Activated naive CD4-positive, alpha-beta T cell treated with Interleukin-2 at 50 U/mL for 16 hours (primary cell): ENCODE results near the gene EBPL.

ENCODE experiments used
- DNase-seq: peaks from one replicate; pipeline ENCODE4 v3.0.0-alpha.2; 2020

The EBPL gene

GRCh38 chr13:49670828-49671227 is 20.5 kb downstream of the EBPL start:
- DNase-seq: no peak

DNA sequence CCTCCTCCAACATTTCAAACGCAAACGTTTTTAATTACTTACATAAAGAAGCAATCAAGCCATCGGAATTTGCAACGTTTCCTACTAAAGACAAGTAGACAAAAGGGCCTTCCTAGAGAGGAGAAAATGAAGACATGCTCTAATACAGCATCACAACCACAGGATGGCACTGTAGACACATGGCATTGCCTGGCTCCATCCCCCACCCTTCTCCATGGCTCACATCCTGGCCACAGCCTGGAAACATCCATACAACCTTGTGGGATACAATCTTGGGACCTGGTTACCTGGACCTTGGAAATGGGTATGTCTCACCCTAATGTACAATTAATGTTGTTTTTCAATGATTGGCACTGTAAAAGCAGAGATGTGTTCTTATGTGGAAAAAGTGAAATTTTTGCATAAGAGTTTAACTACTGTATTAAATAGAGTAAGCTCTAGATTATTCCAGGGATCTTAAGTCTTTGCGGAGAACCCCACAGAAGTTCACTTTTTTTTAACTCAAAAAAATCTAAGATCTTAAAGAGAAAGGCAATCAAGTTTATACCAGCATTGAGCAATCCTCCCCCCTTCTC is 21.5 kb downstream of the EBPL start:
- peak; percentile 16 for DNase-seq

DNA sequence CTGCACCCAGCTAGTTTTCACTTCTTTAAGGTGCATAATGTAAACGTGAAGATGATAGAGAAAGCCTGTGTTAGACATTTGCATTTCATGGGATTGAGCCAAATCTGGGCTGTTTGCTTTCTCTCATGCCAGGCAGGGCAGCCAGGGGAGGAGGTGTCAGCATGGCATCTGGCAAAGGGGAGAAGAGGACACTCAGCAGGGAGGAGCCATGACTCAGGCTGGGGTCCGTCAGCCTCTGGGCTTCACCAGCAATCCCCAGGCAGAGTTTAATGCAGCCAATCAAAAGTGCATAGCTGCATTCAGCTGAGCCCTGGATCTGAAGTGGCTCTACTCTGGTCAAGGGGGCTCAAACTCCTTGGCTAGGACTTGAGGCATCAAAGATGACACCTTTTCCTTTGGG is 23.5 kb downstream of the EBPL start:
- no peak for DNase-seq

DNA sequence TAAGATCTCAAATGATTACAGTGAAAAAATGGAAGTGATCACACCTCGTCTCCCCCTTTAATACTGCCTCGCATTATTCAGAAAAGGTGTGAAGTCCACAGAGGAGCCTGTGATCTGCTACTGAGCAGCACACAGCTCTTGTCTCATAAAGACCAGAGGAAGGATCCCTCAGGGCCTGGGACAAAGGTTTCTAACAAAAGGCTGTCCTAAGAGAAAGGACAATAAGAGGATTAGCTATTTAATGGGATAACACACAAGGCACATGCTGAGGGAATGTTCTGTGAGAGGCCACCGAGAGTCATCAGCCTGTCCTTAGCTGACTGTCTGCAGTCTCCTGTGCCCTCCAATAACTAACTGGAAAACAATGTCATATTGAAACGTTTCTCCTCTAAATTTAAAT is 26.7 kb downstream of the EBPL start:
- DNase-seq: no peak

DNA sequence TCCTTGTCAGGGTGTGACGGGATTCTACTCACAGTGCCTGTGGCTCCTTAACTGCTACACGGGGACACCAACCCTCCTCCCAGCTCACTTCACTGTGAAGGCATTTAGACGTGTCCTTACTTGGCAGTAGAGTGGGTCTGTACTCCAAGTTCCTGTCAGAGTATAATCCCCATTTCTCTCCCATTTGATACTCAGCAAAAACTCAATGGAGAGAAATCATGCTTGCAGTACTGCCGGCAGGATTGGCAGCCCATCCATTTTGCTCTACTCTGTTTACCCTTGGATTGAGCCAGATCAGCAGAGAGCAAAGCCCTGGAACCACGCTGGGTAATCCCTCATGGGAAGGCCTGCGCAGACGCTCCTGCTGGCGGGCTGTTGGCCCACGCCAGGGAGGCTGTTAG is 34.0 kb downstream of the EBPL start:
- DNase-seq: no peak

DNA sequence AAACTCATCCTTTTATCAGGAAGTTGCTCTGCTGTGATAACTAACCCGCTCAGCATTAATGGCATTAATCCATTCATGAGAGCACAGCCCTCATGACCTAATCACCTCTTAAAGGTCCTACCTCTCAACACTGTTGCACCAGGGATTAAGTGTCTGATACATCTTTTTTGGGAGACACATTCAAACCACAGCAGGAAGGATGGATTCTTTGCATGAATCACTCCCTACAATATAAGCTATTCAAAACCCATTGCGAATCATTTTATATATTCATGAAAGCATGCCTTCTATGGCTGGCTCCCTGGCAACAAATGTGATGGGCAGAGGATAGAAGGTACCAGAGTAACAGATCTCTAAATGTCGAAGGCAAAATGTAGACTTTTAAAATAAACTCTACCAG is 35.4 kb downstream of the EBPL start:
- DNase-seq: no peak

DNA sequence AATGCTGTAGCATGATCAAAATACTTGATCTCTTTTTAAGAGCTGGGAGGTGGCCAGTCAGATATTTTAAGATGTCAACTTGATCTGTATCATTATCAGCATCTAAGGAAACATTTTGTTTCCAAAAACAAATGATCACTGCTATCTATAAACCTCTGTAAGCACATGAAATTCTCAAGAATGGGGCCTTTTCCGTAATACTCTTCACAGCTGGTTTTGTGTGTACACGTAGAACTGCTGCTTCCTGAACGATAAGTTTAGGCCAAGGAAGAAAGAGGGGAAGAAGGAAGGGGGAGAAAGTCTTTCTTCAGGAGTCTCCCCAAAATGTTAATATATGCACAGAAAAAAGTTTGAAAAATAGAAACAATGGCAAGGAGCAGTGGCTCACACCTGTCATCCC is 37.3 kb downstream of the EBPL start:
- no peak for DNase-seq

DNA sequence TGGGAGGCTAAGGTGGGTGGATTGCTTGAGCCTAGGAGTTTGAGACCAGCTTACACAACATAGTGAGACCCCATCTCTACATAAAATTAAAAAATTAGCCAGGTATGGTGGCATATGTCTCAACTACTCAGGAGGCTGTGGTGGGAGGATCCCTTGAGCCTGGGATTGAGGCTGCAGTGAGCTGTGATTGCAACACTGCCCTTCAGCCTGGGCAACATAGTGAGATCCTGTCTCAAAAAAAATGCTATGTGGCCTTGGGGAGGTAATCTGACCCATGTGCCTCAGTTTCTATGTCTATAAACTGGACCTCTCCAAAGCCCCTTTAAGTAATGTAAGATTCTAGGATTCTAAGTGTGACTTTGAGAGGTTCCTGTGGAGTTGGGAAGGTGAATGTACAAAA is 37.8 kb downstream of the EBPL start:
- DNase-seq: no peak

GRCh38 chr13:49652355-49653305 is 38.7 kb downstream of the EBPL start:
- DNase-seq: peak; percentile 6

DNA sequence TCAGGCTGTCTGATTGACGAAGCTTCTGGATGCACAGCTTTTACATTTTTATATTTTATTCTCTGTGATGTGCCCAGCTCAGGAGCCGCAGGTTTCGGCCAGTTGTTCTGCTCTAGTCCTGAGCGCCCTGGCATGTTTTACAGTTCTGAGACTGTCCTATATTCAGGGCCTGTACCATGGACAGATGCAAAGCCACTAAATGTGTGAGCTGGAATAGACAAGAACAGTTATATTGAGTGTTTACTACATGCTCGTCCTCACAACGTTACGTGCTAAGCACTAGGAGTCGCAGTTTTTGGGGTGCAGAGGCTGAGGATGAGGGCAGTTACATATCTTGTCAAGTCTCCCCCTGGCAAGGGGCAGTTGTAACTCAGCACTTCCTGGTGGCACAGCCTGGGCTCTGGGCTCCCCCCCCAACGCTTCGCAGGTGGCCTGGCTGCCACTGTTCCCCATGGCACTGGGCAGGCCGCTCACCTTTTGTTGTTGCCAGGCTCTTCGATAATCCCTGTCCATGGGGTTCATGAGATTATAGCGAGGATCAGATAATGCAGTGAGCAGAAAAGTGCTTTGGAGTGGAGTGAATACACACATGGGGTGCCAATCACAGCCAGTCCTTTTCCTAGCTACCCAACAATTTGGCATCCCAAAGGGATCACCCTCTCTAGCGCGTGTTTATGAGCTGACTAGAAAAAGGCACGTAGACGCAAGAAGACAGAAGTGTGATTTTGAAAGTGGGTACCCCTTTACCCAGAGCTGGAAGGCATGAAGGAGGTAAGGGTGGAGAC is 39.5 kb downstream of the EBPL start:
- DNase-seq: no peak

GRCh38 chr13:49649963-49650312 is 41.3 kb downstream of the EBPL start:
- DNase-seq: no peak

DNA sequence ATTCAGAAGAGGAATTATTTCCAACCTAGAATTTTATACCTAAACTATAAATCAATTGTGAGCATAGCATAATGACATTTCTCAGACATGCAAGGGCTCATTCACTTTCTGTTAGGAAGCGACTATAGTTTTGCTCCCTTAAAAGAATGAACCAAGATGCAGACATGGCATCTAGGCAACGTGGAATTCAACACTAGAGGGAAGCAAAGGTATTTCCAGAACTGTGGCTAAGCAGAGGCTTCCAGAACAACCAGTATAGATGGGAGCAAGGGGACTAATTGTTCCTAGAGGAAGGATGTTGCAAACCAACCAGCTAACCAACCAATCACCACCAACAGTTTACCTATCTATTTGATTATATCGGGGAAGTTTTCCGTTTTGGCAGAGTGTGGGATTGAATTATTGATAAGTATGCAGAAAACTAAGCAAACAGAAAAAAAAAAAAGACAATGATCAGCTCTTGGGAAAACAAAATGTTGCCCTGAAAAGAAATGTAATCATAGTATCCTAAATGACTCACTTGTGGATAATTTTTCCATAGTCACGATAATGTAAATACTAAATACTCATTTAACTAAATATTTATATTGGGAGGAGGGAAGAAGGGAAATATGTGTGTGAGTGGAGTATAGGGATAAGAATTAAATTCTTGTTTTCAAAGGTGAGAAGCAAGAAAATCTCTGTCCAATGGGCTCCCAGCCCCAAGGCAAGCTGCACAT is 41.9 kb downstream of the EBPL start:
- DNase-seq: no peak

- no peak for DNase-seq
These were observed 44.6 kb downstream of the EBPL start for GRCh38 chr13:49646688-49647087.

DNA sequence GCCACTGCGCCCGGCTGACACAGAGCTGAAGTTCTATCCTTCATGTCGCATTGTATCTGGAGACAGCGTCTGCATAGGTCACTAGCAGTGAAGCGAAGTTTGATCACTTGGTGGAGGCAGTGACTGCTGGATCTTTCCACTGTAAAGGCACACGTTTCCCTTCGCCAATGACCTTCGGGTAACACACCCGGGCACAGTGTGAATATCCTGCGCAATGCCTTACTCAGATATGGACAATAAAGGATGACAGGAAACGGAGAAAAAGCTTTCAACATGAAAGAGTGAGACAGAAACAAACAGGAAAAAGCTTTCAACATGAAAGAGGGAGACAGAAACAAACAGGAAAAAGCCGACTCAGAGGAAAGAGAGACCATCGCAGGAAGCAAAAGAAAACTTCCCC is 45.8 kb downstream of the EBPL start:
- no peak for DNase-seq

DNA sequence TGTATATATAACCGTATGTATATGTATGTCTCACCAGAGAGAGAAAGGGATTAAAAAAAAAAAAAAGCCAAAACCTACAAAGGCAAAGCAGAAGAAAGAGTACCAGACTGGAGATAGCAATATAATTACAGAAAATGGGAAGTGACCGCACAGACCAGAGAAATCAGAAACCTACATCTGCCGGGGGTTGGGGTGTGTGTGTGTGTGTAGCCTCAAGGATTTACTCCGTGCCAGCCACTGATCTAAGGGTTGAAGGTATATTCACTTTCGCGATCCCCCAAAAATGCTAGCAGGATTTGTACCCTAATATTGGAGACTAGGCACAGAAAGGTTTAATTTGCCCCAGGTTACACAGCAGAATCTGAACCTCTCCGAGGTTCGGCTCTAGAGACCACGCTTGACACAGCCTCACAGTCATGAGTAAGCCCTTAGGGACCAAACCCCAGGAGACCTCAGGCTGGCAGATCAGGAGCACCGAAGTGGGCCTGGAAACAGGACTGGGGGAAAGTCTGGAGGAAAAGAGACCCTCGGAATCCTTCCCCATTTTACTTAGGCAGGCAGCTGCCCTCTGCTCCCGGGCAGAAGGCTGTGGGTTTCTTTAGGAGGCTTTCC is 48.1 kb downstream of the EBPL start:
- DNase-seq: no peak

GRCh38 chr13:49641801-49642291 is 49.4 kb downstream of the EBPL start:
- DNase-seq: no peak

DNA sequence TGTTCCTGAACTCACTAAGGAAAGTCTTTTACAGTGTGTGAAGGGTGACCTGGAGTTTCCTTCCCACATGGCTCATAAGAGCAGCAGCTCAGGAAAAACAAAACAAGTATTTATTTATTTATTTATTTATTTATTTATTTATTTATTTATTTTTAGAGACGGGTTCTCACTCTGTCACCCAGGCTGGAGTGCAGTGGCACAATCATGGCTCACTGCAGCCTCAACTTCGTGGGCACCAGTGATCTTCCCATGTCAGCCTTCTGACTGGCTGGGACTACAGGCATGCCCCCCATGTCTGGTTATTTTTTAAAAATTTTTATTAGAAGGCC is 52.6 kb downstream of the EBPL start:
- DNase-seq: no peak

DNA sequence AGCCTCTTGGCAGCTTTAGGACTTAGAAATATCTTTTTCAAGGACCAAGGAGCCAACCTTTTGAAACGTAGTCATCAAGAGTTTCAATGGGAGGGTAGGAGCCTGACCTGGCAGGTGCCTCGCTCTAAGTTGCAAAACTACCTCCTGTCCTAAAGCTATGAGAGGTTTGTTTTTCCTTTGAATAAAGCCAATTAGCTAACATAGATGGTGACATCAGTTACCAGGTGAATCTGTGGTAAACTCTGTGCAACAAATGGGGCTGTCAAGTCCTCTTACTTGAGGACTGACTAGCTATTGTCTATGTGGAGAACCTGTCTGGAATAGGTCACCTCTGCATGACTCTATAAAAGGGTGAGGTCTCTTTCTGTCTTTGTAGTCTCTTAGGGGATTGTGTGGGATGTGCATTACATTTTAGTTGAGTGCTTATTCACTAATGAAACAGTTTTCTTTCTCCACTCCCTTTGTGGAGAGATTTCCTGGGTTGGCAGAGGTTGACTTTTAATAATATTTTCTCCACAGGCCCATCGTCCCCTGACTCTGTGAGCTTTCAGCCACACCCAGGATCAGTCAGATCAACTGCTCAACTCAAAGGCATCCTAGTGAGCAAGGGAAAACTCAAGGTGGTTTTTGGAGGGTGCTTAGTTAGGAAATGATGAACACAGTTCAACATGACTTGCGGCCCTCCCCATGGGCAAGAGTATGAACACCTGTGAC is 53.1 kb downstream of the EBPL start:
- DNase-seq: no peak

DNA sequence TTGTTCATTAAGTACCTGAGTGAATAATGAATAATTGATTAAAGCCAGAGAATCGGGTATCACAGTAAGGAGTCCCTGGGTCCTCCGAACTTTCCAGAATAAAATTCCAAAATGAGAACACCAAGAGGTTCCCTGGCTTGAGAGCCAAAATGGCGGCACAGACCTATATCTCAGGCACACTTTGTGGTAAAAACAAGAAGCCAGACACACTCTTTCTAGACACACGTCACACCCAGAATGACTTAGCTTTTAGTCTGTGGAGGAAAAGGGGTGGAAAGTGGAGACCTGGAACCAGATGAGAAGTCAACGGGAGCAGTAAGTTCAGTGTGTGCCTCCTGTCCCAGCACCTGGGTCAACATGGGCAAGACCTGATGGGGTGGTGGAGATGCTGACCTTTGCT is 54.6 kb downstream of the EBPL start:
- DNase-seq: no peak

DNA sequence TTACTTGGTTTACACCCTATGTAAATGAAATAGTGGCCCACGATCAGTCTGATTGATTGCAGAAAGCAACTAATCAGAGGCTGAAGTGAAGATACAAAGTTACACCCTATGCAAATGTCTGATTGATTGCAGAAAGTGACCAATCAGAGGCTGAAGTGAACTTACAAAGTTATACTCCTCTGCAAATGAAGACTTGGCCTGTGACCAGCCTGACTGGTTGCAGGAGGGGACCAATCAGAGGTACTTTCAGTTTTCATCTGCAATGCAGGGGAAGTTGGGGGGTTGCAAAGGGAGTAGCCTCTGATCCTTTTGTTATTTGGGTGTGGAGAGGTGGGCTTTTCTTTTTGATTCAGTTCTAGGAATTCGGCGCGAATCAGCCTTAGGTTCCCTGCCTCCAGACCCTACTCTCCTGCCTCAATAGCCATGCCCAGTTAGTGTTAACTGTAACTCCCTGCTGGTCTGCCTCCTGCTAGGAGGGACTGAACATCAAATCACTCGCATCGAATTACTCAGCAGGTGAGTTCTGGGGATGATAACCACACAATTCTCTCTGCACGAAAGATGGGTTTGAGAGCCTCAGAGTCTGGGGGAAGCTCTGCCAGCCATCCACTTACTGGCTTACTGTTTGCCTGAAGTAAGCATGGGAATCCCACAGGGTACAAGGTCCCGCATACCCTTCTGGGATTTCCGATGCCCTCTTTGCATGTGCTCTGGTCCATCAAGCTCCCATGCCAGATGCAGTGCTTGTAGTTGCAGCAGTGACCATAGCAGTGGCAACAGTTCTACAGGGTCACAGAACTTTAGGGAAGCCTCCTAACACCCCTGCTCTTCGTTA is 55.5 kb downstream of the EBPL start:
- DNase-seq: peak; percentile 13

- no peak for DNase-seq
These were observed 57.6 kb downstream of the EBPL start for GRCh38 chr13:49633710-49634109.
